CD4-positive, alpha-beta T cell (primary cell): ENCODE data around the gene UNC13C. TPM values are rescaled to one million over a fixed set of nuclear protein-coding genes. Genes with fewer than 3 reads are reported as not detected.

Experiments
- ATAC-seq: fragments of 200-7000 bp; cut with Tn5 transposase; one replicate; pipeline ENCODE4 v1.10.0; 2022; ENCODE audit warnings: mild to moderate bottlenecking; ENCODE audit not compliant: poor library complexity
- CTCF ChIA-PET: fragments of 350-600 bp; sonication (Branson Sonifier 250); formaldehyde crosslinking; loops from one replicate; lab custom pipeline; 2021; ENCODE audit warnings: antibody characterized with exemption, inconsistent platforms; lab: Charles Lee
- POLR2A ChIA-PET: fragments of 350-600 bp; sonication (Branson Sonifier 250); formaldehyde crosslinking; loops from one replicate; lab custom pipeline; 2021; ENCODE audit warnings: antibody characterized with exemption, inconsistent platforms; lab: Charles Lee
- DNase-seq, 14 experiments: peaks; one replicate each; pipeline ENCODE4 v3.0.0-alpha.2; 2013 to 2020; ENCODE audit warnings: mixed read lengths in 2 of 14
- H3K27ac ChIP-seq, 2 donors: one replicate each; pipeline versions ENCODE4 v1.5.1 to v1.7.0; 2013; ENCODE audit warnings: low read length in 2 of 2, low read depth in 1 of 2, mild to moderate bottlenecking in 1 of 2
- H3K27me3 ChIP-seq, 2 experiments: 1 replicate in 1 of 2; 2 replicates in 1 of 2; pipeline versions ENCODE4 v1.6.1 to v1.7.0; 2013; ENCODE audit warnings: low read length in 2 of 2, control low read depth in 1 of 2, mild to moderate bottlenecking in 1 of 2, moderate library complexity in 1 of 2; ENCODE audit not compliant: insufficient read depth in 2 of 2, control insufficient read depth in 1 of 2
- H3K36me3 ChIP-seq: one replicate; pipeline ENCODE4 v1.6.1; 2013; ENCODE audit warnings: low read length, control low read depth; ENCODE audit not compliant: insufficient read depth
- H3K4me1 ChIP-seq: one replicate; pipeline ENCODE4 v1.6.1; 2013; ENCODE audit warnings: low read length, control low read depth; ENCODE audit not compliant: insufficient read depth
- H3K4me3 ChIP-seq: one replicate; pipeline ENCODE4 v1.5.1; 2013; ENCODE audit warnings: mild to moderate bottlenecking, low read length, moderate library complexity
- H3K9me3 ChIP-seq, 2 experiments: 1 replicate in 1 of 2; 2 replicates in 1 of 2; pipeline versions ENCODE4 v1.6.1 to v1.7.0; 2013; ENCODE audit warnings: low read length in 2 of 2, mild to moderate bottlenecking in 2 of 2, control low read depth in 1 of 2, moderate library complexity in 1 of 2; ENCODE audit not compliant: control insufficient read depth in 1 of 2, insufficient read depth in 1 of 2
- H3K27ac Mint-ChIP-seq: one replicate; pipeline ENCODE4 v1.8.0; 2020; ENCODE audit warnings: mixed read lengths
- H3K27me3 Mint-ChIP-seq: one replicate; pipeline ENCODE4 v1.8.0; 2021; ENCODE audit warnings: mixed read lengths
- H3K36me3 Mint-ChIP-seq: one replicate; pipeline ENCODE4 v1.8.0; 2021; ENCODE audit warnings: low read depth, mixed read lengths
- H3K4me1 Mint-ChIP-seq: one replicate; pipeline ENCODE4 v1.8.0; 2021; ENCODE audit warnings: low read depth, mixed read lengths
- H3K4me3 Mint-ChIP-seq: one replicate; pipeline ENCODE4 v1.8.0; 2020; ENCODE audit warnings: mild to moderate bottlenecking, mixed read lengths
- H3K9me3 Mint-ChIP-seq: one replicate; pipeline ENCODE4 v1.8.0; 2020; ENCODE audit warnings: mixed read lengths
- CTCF ChIP-seq: fragments of 200-600 bp; IDR thresholded peaks from one replicate; pipeline ENCODE4 v1.8.0; 2022; ENCODE audit warnings: antibody characterized with exemption, mild to moderate bottlenecking
- intact Hi-C, 2 experiments: fragments of 100-400 bp; cut with DNase I in 1 of 2; cut with micrococcal nuclease in 1 of 2; formaldehyde crosslinking; loops; one replicate each; pipeline versions ENCODE4 v1.15.1 to v1.9.0; 2023 to 2025; cut with DNase I, micrococcal nuclease
- total RNA-seq, 174 experiments: library from RNA in 2 of 174; stranded (reverse) in 2 of 174; gene quantifications; one replicate each; pipeline ENCODE4 v1.2.3 and lab custom pipeline; 2021 to 2026

The UNC13C gene
- total RNA-seq, 2 experiments from 2014 or later, result not detected

GRCh38 chr15:54599386-54599785 is 621.1 kb downstream of the UNC13C start:
- Histone ChIP-seq H3K27me3 (no peaks in the 10 kb centered on the region), H3K4me3 (no peak overlapping the region), H3K36me3 (no peaks in the 10 kb centered on the region), H3K9me3 (peaks cover 0 to 5% of the 10 kb centered on the region in 2 experiments), H3K27ac (no peak overlapping the region), H3K4me1 (no peaks in the 10 kb centered on the region)
- peaks cover 3% of the 10 kb centered on the region for H3K9me3 Mint-ChIP-seq
- ChIA-PET CTCF (no interaction called here), POLR2A (no interaction called here)
- no peak overlapping the region for H3K27ac Mint-ChIP-seq
- ATAC-seq, result no peak
- H3K36me3 Mint-ChIP-seq, result no peaks in the 10 kb centered on the region
- no peak for DNase-seq
- no peaks in the 10 kb centered on the region for H3K4me1 Mint-ChIP-seq
- no peak overlapping the region for H3K4me3 Mint-ChIP-seq
- H3K27me3 Mint-ChIP-seq, result no peaks in the 10 kb centered on the region
- no peak for TF ChIP-seq CTCF
- intact Hi-C loops, result no loop called here

- Histone ChIP-seq H3K9me3 (peaks cover 0 to under 1% of the 10 kb centered on the region in 2 experiments), H3K27ac (no peak overlapping the region), H3K27me3 (no peaks in the 10 kb centered on the region), H3K36me3 (no peaks in the 10 kb centered on the region), H3K4me3 (no peak overlapping the region), H3K4me1 (no peaks in the 10 kb centered on the region)
- Mint-ChIP-seq H3K27ac (no peak overlapping the region), H3K9me3 (no peaks in the 10 kb centered on the region), H3K36me3 (no peaks in the 10 kb centered on the region), H3K27me3 (no peaks in the 10 kb centered on the region), H3K4me1 (no peaks in the 10 kb centered on the region), H3K4me3 (no peak overlapping the region)
- ChIA-PET CTCF (interaction anchor here (1.0 kb wide), 1 partner anchor 9 kb away, joined by 3 read pairs; no protein-coding TSS in a partner anchor), POLR2A (no interaction called here)
- ATAC-seq, result no peak
- no peak for DNase-seq
- intact Hi-C loops, result no loop called here
- TF ChIP-seq CTCF, result no peak
Observed at GRCh38 chr15:54605043-54605442, 626.8 kb downstream of the UNC13C start.

- H3K9me3 Mint-ChIP-seq, result no peaks in the 10 kb centered on the region
- ChIA-PET CTCF (interaction anchor here (1.0 kb wide), 1 partner anchor 8 kb away, joined by 3 read pairs; no protein-coding TSS in a partner anchor), POLR2A (no interaction called here)
- TF ChIP-seq CTCF, result no peak
- DNase-seq, result no peak
- peaks cover 0 to 5% of the 10 kb centered on the region in 2 experiments for H3K9me3 ChIP-seq
- no peak overlapping the region for H3K27ac Mint-ChIP-seq
- no peak overlapping the region for H3K4me3 Mint-ChIP-seq
- no peak overlapping the region for H3K27ac ChIP-seq
- H3K27me3 Mint-ChIP-seq, result no peaks in the 10 kb centered on the region
- no peaks in the 10 kb centered on the region for H3K27me3 ChIP-seq
- no peaks in the 10 kb centered on the region for H3K4me1 ChIP-seq
- intact Hi-C loops, result no loop called here
- H3K4me3 ChIP-seq, result no peak overlapping the region
- H3K4me1 Mint-ChIP-seq, result no peaks in the 10 kb centered on the region
- no peaks in the 10 kb centered on the region for H3K36me3 ChIP-seq
- no peaks in the 10 kb centered on the region for H3K36me3 Mint-ChIP-seq
- ATAC-seq, result no peak
Observed at GRCh38 chr15:54605556-54605955, 627.3 kb downstream of the UNC13C start.
